WTC11 (cell line): ENCODE results near the gene PABPN1. TPM values are rescaled to one million over a fixed set of nuclear protein-coding genes. Genes with fewer than 3 reads are reported as not detected.

ENCODE experiments used
- ATAC-seq: fragments of 200-7000 bp; cut with Tn5 transposase; 2 replicates; pipeline ENCODE4 v1.10.0; 2021; ENCODE audit warnings: mild to moderate bottlenecking, moderate library complexity
- CTCF ChIA-PET: fragments of 300-600 bp; sonication (Branson Sonifier 250); formaldehyde crosslinking; loops from one replicate; lab custom pipeline; 2021; ENCODE audit warnings: antibody characterized with exemption; lab: Charles Lee
- POLR2A ChIA-PET: fragments of 350-600 bp; sonication (Branson Sonifier 250); formaldehyde crosslinking; loops from one replicate; lab custom pipeline; 2021; ENCODE audit warnings: antibody characterized with exemption; lab: Charles Lee
- DNase-seq: peaks from one replicate; pipeline ENCODE4 v3.0.0; 2021; ENCODE audit warnings: low spot score
- H3K27ac Mint-ChIP-seq: 2 replicates; pipeline ENCODE4 v1.8.0; 2021; ENCODE audit warnings: mixed read lengths
- H3K27me3 Mint-ChIP-seq: 2 replicates; pipeline ENCODE4 v1.8.0; 2021; ENCODE audit warnings: low read depth, mild to moderate bottlenecking, moderate library complexity, mixed read lengths
- H3K36me3 Mint-ChIP-seq: 2 replicates; pipeline ENCODE4 v1.8.0; 2021; ENCODE audit warnings: mixed read lengths
- H3K4me1 Mint-ChIP-seq: 2 replicates; pipeline ENCODE4 v1.8.0; 2022; ENCODE audit warnings: mixed read lengths
- H3K4me3 Mint-ChIP-seq: 2 replicates; pipeline ENCODE4 v1.8.0; 2021; ENCODE audit warnings: mild to moderate bottlenecking, moderate library complexity, mixed read lengths
- H3K9me3 Mint-ChIP-seq: 2 replicates; pipeline ENCODE4 v1.8.0; 2021; ENCODE audit warnings: mixed read lengths
- AR ChIP-seq: fragments of 250-450 bp; sonication (Bioruptor Pico); IDR thresholded peaks from 2 replicates; pipeline ENCODE4 v1.9.0; 2021; ENCODE audit warnings: mild to moderate bottlenecking
- ARID4B ChIP-seq: sonication (generic); formaldehyde crosslinking; IDR thresholded peaks from 2 replicates; pipeline ENCODE4 v1.8.0; 2023; ENCODE audit warnings: missing genetic modification reagents, mild to moderate bottlenecking, borderline replicate concordance
- CTCF ChIP-seq: fragments of 200-600 bp; IDR thresholded peaks from 2 replicates; pipeline ENCODE4 v1.8.0; 2022; ENCODE audit warnings: antibody characterized with exemption
- FOXK1 ChIP-seq: sonication (generic); formaldehyde crosslinking; IDR thresholded peaks from 2 replicates; pipeline ENCODE4 v1.8.0; 2022; ENCODE audit warnings: mild to moderate bottlenecking, moderate library complexity, missing genetic modification reagents
- FOXP1 ChIP-seq: sonication (generic); formaldehyde crosslinking; IDR thresholded peaks from 2 replicates; pipeline ENCODE4 v1.8.0; 2022; ENCODE audit warnings: missing genetic modification reagents, mild to moderate bottlenecking, moderate library complexity, borderline replicate concordance
- FOXP4 ChIP-seq: sonication (generic); formaldehyde crosslinking; IDR thresholded peaks from 2 replicates; pipeline ENCODE4 v1.8.0; 2022; ENCODE audit warnings: mild to moderate bottlenecking, missing genetic modification reagents
- GTF2I ChIP-seq: fragments of 250-450 bp; sonication (Bioruptor Pico); conservative IDR thresholded peaks from 2 replicates; pipeline ENCODE4 v1.4.0; 2021; ENCODE audit warnings: mild to moderate bottlenecking
- HMGXB4 ChIP-seq: sonication (generic); formaldehyde crosslinking; IDR thresholded peaks from 2 replicates; pipeline ENCODE4 v1.8.1; 2023; ENCODE audit warnings: mild to moderate bottlenecking, moderate library complexity, missing genetic modification reagents
- MAX ChIP-seq: sonication (generic); formaldehyde crosslinking; IDR thresholded peaks from 2 replicates; pipeline ENCODE4 v1.8.0; 2022; ENCODE audit warnings: mild to moderate bottlenecking, missing genetic modification reagents
- NFE2L1 ChIP-seq: sonication (generic); formaldehyde crosslinking; IDR thresholded peaks from 2 replicates; pipeline ENCODE4 v1.8.1; 2023; ENCODE audit warnings: missing genetic modification reagents
- NR3C1 ChIP-seq: sonication (generic); formaldehyde crosslinking; conservative IDR thresholded peaks from 2 replicates; pipeline ENCODE4 v1.8.1; 2023; ENCODE audit warnings: low read depth, mild to moderate bottlenecking, missing genetic modification reagents
- PRRX2 ChIP-seq: fragments of 250-450 bp; sonication (Bioruptor Pico); IDR thresholded peaks from 2 replicates; pipeline ENCODE4 v1.8.0; 2021; ENCODE audit warnings: mild to moderate bottlenecking
- RORB ChIP-seq: fragments of 250-450 bp; sonication (Bioruptor Pico); IDR thresholded peaks from 2 replicates; pipeline ENCODE4 v1.9.0; 2021; ENCODE audit warnings: mild to moderate bottlenecking
- SP1 ChIP-seq: sonication (generic); formaldehyde crosslinking; conservative IDR thresholded peaks from 2 replicates; pipeline ENCODE4 v1.8.1; 2022; ENCODE audit warnings: missing genetic modification reagents
- TEAD1 ChIP-seq: sonication (generic); formaldehyde crosslinking; IDR thresholded peaks from 2 replicates; pipeline ENCODE4 v1.8.0; 2022; ENCODE audit warnings: mild to moderate bottlenecking, missing genetic modification reagents
- TP53 ChIP-seq: sonication (generic); formaldehyde crosslinking; IDR thresholded peaks from 2 replicates; pipeline ENCODE4 v1.8.1; 2023; ENCODE audit warnings: mild to moderate bottlenecking, missing genetic modification reagents
- USF1 ChIP-seq: sonication (generic); formaldehyde crosslinking; IDR thresholded peaks from 2 replicates; pipeline ENCODE4 v1.8.0; 2022; ENCODE audit warnings: mild to moderate bottlenecking, missing genetic modification reagents
- ZBTB43 ChIP-seq: sonication (generic); formaldehyde crosslinking; IDR thresholded peaks from 2 replicates; pipeline ENCODE4 v1.8.1; 2023; ENCODE audit warnings: mild to moderate bottlenecking, missing genetic modification reagents
- ZNF263 ChIP-seq: sonication (generic); formaldehyde crosslinking; IDR thresholded peaks from 2 replicates; pipeline ENCODE4 v1.8.1; 2022; ENCODE audit warnings: low read depth, mild to moderate bottlenecking, moderate library complexity, missing genetic modification reagents
- total RNA-seq: library from RNA; stranded (reverse); gene quantifications from 3 replicates; pipeline ENCODE4 v1.2.3, GENCODE V29; 2021

Gene PABPN1
- total RNA-seq, 1 experiment from 2014 or later = 321 TPM

GRCh38 chr14:23300687-23301223, 20.5 kb upstream of the PABPN1 start (continued):
- TF ChIP-seq AR (no peak), PRRX2 (no peak)

- H3K4me1 Mint-ChIP-seq = peaks cover 10% of the 10 kb centered on the region
- H3K9me3 Mint-ChIP-seq = no peaks in the 10 kb centered on the region
- H3K27ac Mint-ChIP-seq = peak overlapping the region; percentile 91
- peak overlapping the region; percentile 85 for H3K4me3 Mint-ChIP-seq
- CTCF ChIA-PET = interaction anchor here (0.6 to 3.7 kb wide), 18 partner anchors 9 to 233 kb away, joined by 3 to 27 read pairs (median 6); partner anchors contain the start of genes CEBPE, CMTM5, HOMEZ and PABPN1
- peaks cover 63% of the 10 kb centered on the region for H3K27me3 Mint-ChIP-seq
- ATAC-seq (peak; percentile 83), DNase-seq (peak; percentile 98)
- POLR2A ChIA-PET = interaction anchor here (1.2 to 2.7 kb wide), 3 partner anchors 15 to 206 kb away, joined by 4 to 18 read pairs (median 8); partner anchors contain the start of genes ACIN1, C14orf119, HOMEZ and PABPN1
- peaks cover 5% of the 10 kb centered on the region for H3K36me3 Mint-ChIP-seq
- TF ChIP-seq TEAD1 (CRISPR knock-in tag) (peak; percentile 66; the same call in 1 of the 2 replicates), ARID4B (CRISPR knock-in tag) (peak; percentile 63; the same call in 1 of the 2 replicates), RORB (CRISPR knock-in tag) (no peak), FOXK1 (CRISPR knock-in tag) (peak; percentile 90), USF1 (CRISPR knock-in tag) (peak; percentile 78; the same call in 1 of the 2 replicates), FOXP4 (CRISPR knock-in tag) (peak; percentile 77), MAX (CRISPR knock-in tag) (peak; percentile 52; the same call in 1 of the 2 replicates), GTF2I (CRISPR knock-in tag) (no peak), CTCF (peak; percentile 60; the same call in 1 of the 2 replicates), NFE2L1 (CRISPR knock-in tag) (no peak), FOXP1 (peak; percentile 51; the same call in 1 of the 2 replicates), ZBTB43 (CRISPR knock-in tag) (no peak), TP53 (CRISPR knock-in tag) (peak; percentile 90), ZNF263 (CRISPR knock-in tag) (0 out of 2 replicates have a peak, but pooled peaks have one; percentile 22), HMGXB4 (CRISPR knock-in tag) (peak; percentile 87), SP1 (CRISPR knock-in tag) (peak; percentile 90), NR3C1 (CRISPR knock-in tag) (0 out of 2 replicates have a peak, but pooled peaks have one; percentile 74)
Observed at GRCh38 chr14:23301288-23301968, 19.8 kb upstream of the PABPN1 start.
